ENCODE data around the gene SEL1L3.

Gene SEL1L3

GRCh38 chr4:25786497-25787065 is 76.2 kb downstream of the SEL1L3 start:
- DNase-seq: no peak

GRCh38 chr4:25783943-25784342 is 78.8 kb downstream of the SEL1L3 start:
- no peak for DNase-seq

- DNase-seq: no peak
Measured at GRCh38 chr4:25783126-25783525, 79.7 kb downstream of the SEL1L3 start.

GRCh38 chr4:25782482-25782881 is 80.3 kb downstream of the SEL1L3 start:
- DNase-seq: no peak

DNA sequence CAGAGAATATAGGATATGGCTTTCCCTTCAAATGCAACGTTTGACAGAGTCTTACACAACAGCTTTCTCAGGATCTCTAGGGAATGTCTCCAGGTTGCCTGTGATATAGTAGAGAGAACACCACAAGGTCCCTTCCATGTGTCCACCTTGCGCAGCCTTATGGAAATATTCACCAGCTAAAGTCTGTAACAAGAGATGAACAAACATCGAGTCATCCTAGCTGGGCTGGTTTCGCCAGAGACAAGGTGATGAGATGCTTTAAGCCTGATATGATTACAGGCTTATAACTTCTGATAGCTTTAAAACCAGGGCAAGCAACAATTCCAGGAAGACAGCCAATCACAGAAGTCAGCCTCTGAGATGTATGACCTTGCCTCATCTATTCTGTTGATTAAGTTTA is 83.8 kb downstream of the SEL1L3 start:
- DNase-seq: no peak

- no peak for DNase-seq
Measured at GRCh38 chr4:25776795-25777194, 86.0 kb downstream of the SEL1L3 start.

GRCh38 chr4:25775166-25775565 is 87.6 kb downstream of the SEL1L3 start:
- DNase-seq: no peak

- DNase-seq: no peak
Measured at GRCh38 chr4:25773358-25773757, 89.4 kb downstream of the SEL1L3 start.

- no peak for DNase-seq
Measured at GRCh38 chr4:25771672-25772071, 91.1 kb downstream of the SEL1L3 start.

- no peak for DNase-seq
Measured at GRCh38 chr4:25770847-25771246, 91.9 kb downstream of the SEL1L3 start.

DNA sequence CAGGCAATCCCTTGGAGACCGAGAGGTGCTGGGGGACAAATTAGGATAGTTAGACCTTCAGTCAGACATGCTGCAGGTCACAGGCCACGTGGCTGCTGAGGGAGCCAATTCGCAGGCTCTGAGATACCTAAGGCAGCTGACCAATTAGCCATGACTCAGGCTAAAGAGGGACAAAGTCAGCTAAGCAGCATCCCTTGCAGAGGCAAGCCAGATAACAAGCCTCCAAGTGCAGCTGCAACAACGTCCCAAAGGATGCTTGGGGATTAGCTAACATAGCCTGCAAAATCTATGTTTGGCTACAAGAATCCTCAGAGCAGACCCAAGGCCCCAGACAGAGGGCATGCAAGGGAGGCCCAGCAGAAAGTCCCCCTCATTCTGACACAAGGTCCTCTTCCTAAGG is 93.5 kb downstream of the SEL1L3 start:
- no peak for DNase-seq

GRCh38 chr4:25767877-25768725 is 94.7 kb downstream of the SEL1L3 start:
- no peak for DNase-seq

- DNase-seq: no peak
Measured at GRCh38 chr4:25760518-25761157, 102.2 kb downstream of the SEL1L3 start.

DNA sequence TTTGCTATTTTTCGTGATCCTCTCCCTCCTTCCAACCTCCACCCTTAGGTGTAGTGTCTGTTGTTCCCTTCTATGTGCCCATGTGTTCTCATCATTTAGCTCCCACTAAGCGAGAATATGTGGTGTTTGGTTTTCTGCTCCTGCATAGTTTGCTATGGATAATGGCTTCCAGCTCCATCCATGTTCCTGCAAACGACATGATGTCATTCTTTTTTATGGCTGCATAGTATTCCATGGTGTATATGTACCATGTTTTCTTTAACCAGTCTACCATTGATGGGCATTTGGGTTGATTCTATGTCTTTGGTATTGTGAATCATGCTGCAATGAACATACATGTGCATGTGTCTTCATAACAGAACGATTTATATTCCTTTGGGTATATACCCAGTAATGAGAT is 102.7 kb downstream of the SEL1L3 start:
- no peak for DNase-seq

DNA sequence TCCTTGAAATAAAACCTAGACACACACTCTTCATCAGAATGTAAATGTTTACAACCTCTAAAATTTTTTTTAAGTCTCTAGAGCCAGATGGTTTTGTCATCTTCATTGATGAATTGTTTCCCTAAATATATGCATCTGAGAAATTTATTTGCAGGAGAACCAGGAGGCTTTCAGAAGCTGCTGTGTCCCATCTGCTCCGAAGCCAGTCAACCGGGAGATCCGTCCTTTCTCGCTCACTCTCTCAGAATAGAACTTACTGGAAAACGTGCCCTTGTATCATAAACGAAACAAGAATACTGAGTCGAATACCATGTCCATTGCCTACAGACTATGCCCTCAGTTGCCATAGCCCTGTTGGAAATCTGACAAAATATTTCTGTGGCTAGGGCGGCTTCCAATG is 103.7 kb downstream of the SEL1L3 start:
- DNase-seq: no peak

DNA sequence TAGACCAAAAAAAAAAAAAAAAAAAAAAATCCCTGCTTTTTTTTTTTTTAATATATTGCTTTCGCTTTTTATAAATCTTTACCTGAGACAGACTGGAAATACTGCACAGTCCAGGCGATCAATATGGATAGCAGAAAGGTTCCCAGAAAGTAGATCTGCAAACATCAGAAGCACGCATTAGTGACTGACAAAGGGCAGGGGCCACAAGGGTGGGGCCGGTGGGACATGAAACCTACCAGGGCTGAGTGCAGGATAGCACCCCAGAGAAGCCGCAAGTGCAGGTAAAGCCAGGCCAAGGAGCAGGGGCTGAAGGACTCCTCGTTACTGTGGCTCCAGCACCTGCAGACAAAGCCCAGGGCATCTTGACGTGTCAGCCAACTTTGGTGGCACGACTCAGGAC is 105.3 kb downstream of the SEL1L3 start:
- no peak for DNase-seq

DNA sequence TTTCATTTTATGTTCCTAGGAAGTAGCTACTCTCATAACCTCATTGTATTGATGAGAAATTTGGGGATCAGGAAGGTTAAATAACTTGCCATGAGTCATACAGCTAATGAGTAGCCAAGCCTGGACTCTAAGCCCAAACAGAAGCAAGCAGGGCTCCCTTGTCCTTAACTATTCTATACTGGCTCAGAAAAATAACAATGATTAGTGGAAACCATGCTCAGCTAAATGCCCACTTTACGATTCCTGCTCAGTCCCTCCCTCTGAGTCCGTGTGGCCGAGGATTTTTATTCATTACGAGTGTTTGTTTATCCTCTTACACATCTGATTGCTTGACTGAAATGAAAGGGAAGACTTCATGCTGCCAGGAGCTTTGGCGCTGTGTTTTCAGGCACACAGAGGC is 106.3 kb downstream of the SEL1L3 start:
- no peak for DNase-seq

GRCh38 chr4:25755911-25756310 is 106.9 kb downstream of the SEL1L3 start:
- DNase-seq: no peak

DNA sequence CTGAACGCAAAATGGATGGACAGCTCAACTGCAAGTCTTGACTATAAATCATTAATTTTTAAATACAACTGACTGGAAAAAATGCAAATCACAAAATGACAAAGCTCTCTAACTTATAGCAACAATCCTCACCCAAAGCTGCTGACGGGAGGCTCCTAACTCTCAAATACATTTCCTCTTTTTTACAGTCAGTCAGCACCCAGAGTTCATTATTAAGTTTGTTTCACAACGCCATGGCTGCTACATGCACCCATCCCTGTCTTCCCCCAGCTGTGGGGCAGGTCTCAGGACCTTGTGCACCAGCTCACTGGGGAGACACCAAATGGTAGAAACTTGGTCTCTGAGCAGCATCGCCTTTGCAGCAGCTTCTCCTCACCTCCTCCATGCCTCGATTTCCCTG is 109.5 kb downstream of the SEL1L3 start:
- DNase-seq: no peak

DNA sequence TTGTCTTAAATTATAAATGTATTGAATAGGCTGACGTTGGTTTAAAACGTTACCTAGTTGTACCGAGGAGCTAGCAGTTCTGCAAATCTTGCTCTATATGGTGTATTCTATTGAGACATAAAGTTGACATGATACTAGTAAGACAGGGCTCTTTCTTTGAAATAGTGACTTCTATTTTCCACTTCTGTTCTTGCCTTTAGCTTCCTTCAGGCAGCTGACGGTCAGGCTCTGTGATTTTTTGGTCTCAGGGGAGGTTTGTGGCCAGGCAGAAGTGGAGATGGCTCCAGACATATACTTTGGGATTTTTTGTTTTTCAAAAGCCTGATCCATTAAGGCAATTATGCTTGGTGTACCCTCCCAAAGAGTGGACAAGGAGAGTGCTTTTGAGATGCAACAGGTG is 111.9 kb downstream of the SEL1L3 start:
- no peak for DNase-seq

DNA sequence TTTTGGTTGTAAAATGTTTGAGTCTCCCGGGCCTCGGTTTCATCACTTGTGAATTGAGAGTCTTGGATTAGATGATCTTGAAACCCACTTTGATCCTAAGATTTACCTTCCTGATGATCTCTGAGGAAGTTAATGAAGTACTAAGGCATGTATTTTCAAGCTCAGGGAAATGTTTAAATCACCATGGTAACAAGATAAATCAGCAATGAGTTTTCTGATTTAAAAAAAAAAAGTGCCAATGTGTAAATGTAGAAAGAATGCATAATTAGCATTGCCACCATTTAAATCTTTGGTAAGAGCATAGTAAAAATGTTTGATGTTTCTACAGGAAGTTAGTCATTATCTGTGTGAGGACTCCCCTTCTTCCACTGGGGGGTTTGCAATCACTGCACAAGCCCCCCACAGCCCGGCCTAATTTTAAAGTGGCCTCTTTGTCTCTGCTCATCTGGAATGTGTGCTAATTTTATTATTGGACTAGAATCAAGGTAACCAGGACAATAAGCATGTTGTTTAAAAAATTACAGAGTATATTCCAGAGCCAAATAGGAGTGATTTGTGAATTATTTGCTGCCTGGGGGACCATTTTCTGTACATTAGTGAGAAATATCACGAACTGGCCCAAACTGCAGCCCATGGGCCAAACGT is 113.5 kb downstream of the SEL1L3 start:
- no peak for DNase-seq

DNA sequence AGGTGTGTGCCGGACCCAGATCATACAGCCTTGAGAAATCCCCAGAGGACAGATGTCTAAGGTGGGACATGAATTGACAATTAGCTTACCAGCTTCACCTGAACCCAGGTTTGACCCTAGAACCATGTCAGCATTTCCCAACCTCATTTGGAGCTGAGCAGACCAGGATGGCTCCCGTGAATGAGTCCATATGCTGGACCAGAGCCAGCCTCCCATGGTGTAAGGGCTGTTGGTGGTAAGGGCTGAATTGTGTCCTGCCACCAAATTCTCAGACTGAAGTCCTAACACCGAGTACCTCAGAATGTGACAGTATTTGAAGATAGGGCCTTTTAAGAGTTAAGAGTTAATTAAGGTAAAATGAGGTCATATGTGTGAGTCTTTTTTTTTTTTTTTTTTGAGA is 118.8 kb downstream of the SEL1L3 start:
- DNase-seq: no peak

DNA sequence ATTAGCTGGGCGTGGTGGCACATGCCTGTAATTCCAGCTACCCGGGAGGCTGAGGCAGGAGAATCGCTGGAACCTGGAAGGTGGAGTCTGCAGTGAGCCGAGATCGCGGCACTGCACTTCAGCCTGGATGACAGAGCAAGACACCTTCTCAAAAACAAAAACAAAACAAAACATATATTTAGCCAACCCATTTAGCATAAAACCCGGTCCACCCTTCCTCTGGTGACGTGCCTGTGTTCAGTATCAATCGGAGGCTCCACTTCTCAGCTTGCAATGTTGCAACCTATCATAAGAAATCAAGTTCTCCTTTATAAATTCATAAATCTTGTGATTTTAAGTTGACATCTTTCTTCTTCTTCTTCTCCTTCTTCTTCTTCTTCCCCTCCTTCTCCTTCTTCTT is 133.2 kb downstream of the SEL1L3 start:
- no peak for DNase-seq

DNA sequence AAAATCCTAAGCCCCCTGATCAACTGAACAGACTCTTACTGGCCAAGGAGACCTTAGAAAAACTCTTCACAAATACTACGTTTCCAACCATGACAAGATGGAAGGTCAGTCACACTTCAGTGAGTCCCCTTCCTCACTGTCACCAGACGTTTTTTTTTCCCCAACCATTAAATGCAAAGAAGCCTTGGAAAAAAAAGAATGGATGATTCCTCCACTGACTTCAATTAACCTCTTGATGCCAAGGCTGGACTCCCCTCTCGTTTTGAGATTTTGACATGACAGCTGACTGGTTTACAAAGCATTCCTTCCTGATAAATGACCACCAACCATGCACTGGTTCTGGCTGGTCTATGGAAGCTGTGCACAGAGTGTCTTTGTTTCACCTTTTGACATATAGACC is 133.9 kb downstream of the SEL1L3 start:
- no peak for DNase-seq
